ENCODE results near the gene GRAMD1A. TPM values are rescaled to one million over a fixed set of nuclear protein-coding genes. Genes with fewer than 3 reads are reported as not detected.
"Not testable (repeated sequence)": the region's sequence is repeated elsewhere in the genome, so short reads cannot be mapped to it uniquely, and the experiment has no call there.

The GRAMD1A gene
- total RNA-seq: 10 to 100 TPM; 17.1 to 32.3 TPM
- long read RNA-seq, partial matches to known transcripts: 8 of 15 reads
- long read RNA-seq, other reads (novel, unspliced or antisense): 4 of 15 reads

GRCh38 chr19:34999498-35000337 lies at the start of gene GRAMD1A:
GRAMD1A (plus strand) TSS chr19:35000323; CDS start chr19:35000479, 156 bp downstream.
- intact Hi-C loops (cut with DNase I, micrococcal nuclease): no loop called here
- DNase-seq (peak; percentile 66 to 84), ATAC-seq (peak; percentile 23)

- DNase-seq: no peak
- intact Hi-C loops (cut with DNase I, micrococcal nuclease): no loop called here
- ATAC-seq: no peak
Observed at GRCh38 chr19:34953092-34953491, 47.0 kb upstream of the GRAMD1A start.

GRCh38 chr19:34957830-34958751 lies 42.0 kb upstream of the GRAMD1A start:
- ATAC-seq: no peak
- DNase-seq: no peak
- intact Hi-C loops (cut with DNase I, micrococcal nuclease): no loop called here

GRCh38 chr19:34959021-34959420 lies 41.1 kb upstream of the GRAMD1A start:
- DNase-seq (no peak), ATAC-seq (no peak)
- intact Hi-C loops (cut with DNase I, micrococcal nuclease): no loop called here

GRCh38 chr19:34960103-34960805 lies 39.9 kb upstream of the GRAMD1A start:
- ATAC-seq (no peak), DNase-seq (no peak)
- intact Hi-C loops (cut with DNase I, micrococcal nuclease): no loop called here

- intact Hi-C loops (cut with DNase I, micrococcal nuclease): no loop called here
- ATAC-seq (no peak), DNase-seq (no peak)
Observed at GRCh38 chr19:34960940-34961679, 39.0 kb upstream of the GRAMD1A start.

- DNase-seq: peak in 1 of 2 donors; percentile 39
- intact Hi-C loops (cut with DNase I, micrococcal nuclease): no loop called here
- peak; percentile 58 for ATAC-seq
Observed at GRCh38 chr19:34961775-34962686, 38.1 kb upstream of the GRAMD1A start.

- DNase-seq (peak in 1 of 2 donors; percentile 34), ATAC-seq (peak; percentile 51)
- intact Hi-C loops (cut with DNase I, micrococcal nuclease): no loop called here
Observed at GRCh38 chr19:34962687-34963572, 37.2 kb upstream of the GRAMD1A start.

GRCh38 chr19:34963573-34964406 lies 36.3 kb upstream of the GRAMD1A start, which contains the start of gene ZNF792:
ZNF792 (minus strand) TSS chr19:34964229; CDS start chr19:34963662, 567 bp downstream.
- DNase-seq (peak; percentile 69 to 83), ATAC-seq (peak; percentile 84)
- intact Hi-C loops (cut with DNase I, micrococcal nuclease): no loop called here

GRCh38 chr19:34964598-34964997 lies 35.5 kb upstream of the GRAMD1A start:
- no peak for ATAC-seq
- intact Hi-C loops (cut with DNase I, micrococcal nuclease): no loop called here

GRCh38 chr19:34965505-34965904 lies 34.6 kb upstream of the GRAMD1A start:
- ATAC-seq; DNase-seq; intact Hi-C loops (cut with DNase I, micrococcal nuclease): not testable (repeated sequence)

More at GRCh38 chr19:34964598-34964997, 35.5 kb upstream of the GRAMD1A start:
- DNase-seq: no peak

GRCh38 chr19:34967551-34967950 lies 32.6 kb upstream of the GRAMD1A start:
- intact Hi-C loops (cut with DNase I, micrococcal nuclease): no loop called here
- DNase-seq (no peak), ATAC-seq (no peak)

GRCh38 chr19:34969721-34970120 lies 30.4 kb upstream of the GRAMD1A start:
- ATAC-seq: no peak
- intact Hi-C loops (cut with DNase I, micrococcal nuclease): loop anchor here in 1 of 2 donors (5.0 kb wide), 1 partner anchor 43 kb away; no protein-coding TSS in a partner anchor
- DNase-seq: no peak

GRCh38 chr19:34970185-34970780 lies 29.8 kb upstream of the GRAMD1A start:
- ATAC-seq, DNase-seq: not testable (repeated sequence)
- intact Hi-C loops (cut with DNase I, micrococcal nuclease): loop anchor here in 1 of 2 donors (5.0 kb wide), 1 partner anchor 42 kb away; no protein-coding TSS in a partner anchor

Data from left colon (tissue), 2 donors.